SHP77 (cell line): Measurements from ENCODE around the gene IP6K1.
"Not testable (repeated sequence)": the region's sequence is repeated elsewhere in the genome, so short reads cannot be mapped to it uniquely, and the experiment has no call there.

ENCODE experiments used
- DNase-seq, 2 experiments: peaks; one replicate each; lab custom pipeline; 2025; lab: John Stamatoyannopoulos, UW

IP6K1 gene

GRCh38 chr3:49769286-49769915 lies 16.9 kb downstream of the IP6K1 start:
- no peak for DNase-seq

GRCh38 chr3:49763981-49764380 lies 22.4 kb downstream of the IP6K1 start:
- DNase-seq = no peak

GRCh38 chr3:49761661-49762060 lies 24.7 kb downstream of the IP6K1 start:
- no peak for DNase-seq

GRCh38 chr3:49759226-49759625 lies 27.1 kb downstream of the IP6K1 start:
- DNase-seq = no peak

- no peak for DNase-seq
These were observed 29.1 kb downstream of the IP6K1 start for GRCh38 chr3:49757197-49757596.

- DNase-seq = no peak
These were observed 30.3 kb downstream of the IP6K1 start for GRCh38 chr3:49756036-49756435.

- DNase-seq = no peak
These were observed 31.8 kb downstream of the IP6K1 start for GRCh38 chr3:49754536-49754935.

GRCh38 chr3:49751501-49751900 lies 34.8 kb downstream of the IP6K1 start:
- DNase-seq = no peak

GRCh38 chr3:49750056-49750455 lies 36.3 kb downstream of the IP6K1 start:
- DNase-seq = no peak

- DNase-seq = not testable (repeated sequence)
These were observed 37.5 kb downstream of the IP6K1 start for GRCh38 chr3:49748874-49749273.

- no peak for DNase-seq
These were observed 38.4 kb downstream of the IP6K1 start for GRCh38 chr3:49747792-49748480.

- no peak for DNase-seq
These were observed 40.4 kb downstream of the IP6K1 start for GRCh38 chr3:49745986-49746385.

- no peak for DNase-seq
These were observed 45.9 kb downstream of the IP6K1 start for GRCh38 chr3:49740427-49740826.

GRCh38 chr3:49738067-49738713 lies 48.2 kb downstream of the IP6K1 start:
- DNase-seq = no peak

GRCh38 chr3:49734752-49735151 lies 51.6 kb downstream of the IP6K1 start:
- DNase-seq = no peak

- DNase-seq = no peak
These were observed 52.8 kb downstream of the IP6K1 start for GRCh38 chr3:49733551-49733950.

- DNase-seq = no peak
These were observed 53.7 kb downstream of the IP6K1 start for GRCh38 chr3:49732597-49732996.

- no peak for DNase-seq
These were observed 56.3 kb downstream of the IP6K1 start for GRCh38 chr3:49729966-49730609.

- no peak for DNase-seq
These were observed 58.4 kb downstream of the IP6K1 start for GRCh38 chr3:49727924-49728361.

GRCh38 chr3:49727154-49727923 lies 59.0 kb downstream of the IP6K1 start:
- no peak for DNase-seq

GRCh38 chr3:49725906-49726681 lies 60.2 kb downstream of the IP6K1 start:
- no peak for DNase-seq
